ENCODE data around the gene SYTL4. TPM values are rescaled to one million over a fixed set of nuclear protein-coding genes. Genes with fewer than 3 reads are reported as not detected.
A peak's percentile ranks its signal among the peaks of the same experiment; 100 is the strongest.

SYTL4 gene
- total RNA-seq, 1 experiment from 2014 or later: 2.7 TPM

- no TSS peak for BruUV-seq (replicated peaks)
- ChIA-PET POLR2A (ENCODE audit: unreplicated experiment) (no interaction called here), CTCF (interaction anchor here (0.6 kb wide), 1 partner anchor 26 kb away, joined by 9 read pairs; no protein-coding TSS in a partner anchor)
- H3K4me3 ChIP-seq (ENCODE audit: low read length): no peak overlapping the region
- no peak for DNase-seq
- ATAC-seq: no peak
- no peaks in the 10 kb centered on the region for H3K36me3 ChIP-seq (ENCODE audit: low read depth, low read length)
- peak overlapping the region; percentile 38 for H3K27ac ChIP-seq (ENCODE audit: low read length)
- H3K79me2 ChIP-seq (ENCODE audit: low read length): no peaks in the 10 kb centered on the region
- no peaks in the 10 kb centered on the region for H3F3A ChIP-seq (ENCODE audit: low read length, unreplicated experiment)
- no peaks in the 10 kb centered on the region for H3K9me3 ChIP-seq (ENCODE audit: low read length)
- TF ChIP-seq EZH2 (IDR thresholded peaks at IDR 0.05; ENCODE audit: low read length, unreplicated experiment): no peak
- TF ChIP-seq EZH2phosphoT487 (IDR thresholded peaks at IDR 0.05; ENCODE audit: borderline replicate concordance, low read length): no peak
- no peak for TF ChIP-seq CTCF (conservative IDR thresholded peaks at IDR 0.05; ENCODE audit: low read depth, low read length)
- H3K27me3 ChIP-seq (ENCODE audit: low read length): no peaks in the 10 kb centered on the region
- no peaks in the 10 kb centered on the region for H4K20me1 ChIP-seq (ENCODE audit: low read length)
- no peaks in the 10 kb centered on the region for H3K9me2 ChIP-seq (replicated peaks; ENCODE audit: low read length)
- H3K4me2 ChIP-seq (ENCODE audit: low read length): no peak overlapping the region
- no peak overlapping the region for H3K9ac ChIP-seq (ENCODE audit: low read length)
- intact Hi-C loops (cut with micrococcal nuclease): loop anchor here (5.0 kb wide), 1 partner anchor 50 kb away; no protein-coding TSS in a partner anchor
- H3K4me1 ChIP-seq (ENCODE audit: insufficient read depth, low read length): peaks cover 19% of the 10 kb centered on the region
- no peak overlapping the region for H2AFZ ChIP-seq (ENCODE audit: low read length)
These were observed 35.1 kb downstream of the SYTL4 start for GRCh38 chrX:100696699-100697351.

- peak; percentile 69 for DNase-seq
- Histone ChIP-seq H3K4me2 (ENCODE audit: low read length) (peak overlapping the region; percentile 30; the same call in 1 of the 2 replicates), H3K79me2 (ENCODE audit: low read length) (no peaks in the 10 kb centered on the region), H3K9me2 (replicated peaks; ENCODE audit: low read length) (no peaks in the 10 kb centered on the region), H3K27ac (ENCODE audit: low read length) (peak overlapping the region; percentile 76), H3K4me1 (ENCODE audit: insufficient read depth, low read length) (peaks cover 19% of the 10 kb centered on the region), H3F3A (ENCODE audit: low read length, unreplicated experiment) (no peaks in the 10 kb centered on the region), H3K27me3 (ENCODE audit: low read length) (no peaks in the 10 kb centered on the region), H4K20me1 (ENCODE audit: low read length) (no peaks in the 10 kb centered on the region), H3K9ac (ENCODE audit: low read length) (peak overlapping the region; percentile 38; the same call in 1 of the 2 replicates), H3K36me3 (ENCODE audit: low read depth, low read length) (no peaks in the 10 kb centered on the region), H2AFZ (ENCODE audit: low read length) (no peak overlapping the region), H3K4me3 (ENCODE audit: low read length) (no peak overlapping the region), H3K9me3 (ENCODE audit: low read length) (no peaks in the 10 kb centered on the region)
- ATAC-seq: peak; percentile 53
- no TSS peak for BruUV-seq (replicated peaks)
- intact Hi-C loops (cut with micrococcal nuclease): loop anchor here (5.0 kb wide), 1 partner anchor 51 kb away; no protein-coding TSS in a partner anchor
- ChIA-PET CTCF (interaction anchor here (0.6 to 0.9 kb wide), 2 partner anchors 25 to 73 kb away, joined by 4 to 9 read pairs; no protein-coding TSS in a partner anchor), POLR2A (ENCODE audit: unreplicated experiment) (no interaction called here)
- TF ChIP-seq EZH2 (IDR thresholded peaks at IDR 0.05; ENCODE audit: low read length, unreplicated experiment) (no peak), CTCF (conservative IDR thresholded peaks at IDR 0.05; ENCODE audit: low read depth, low read length) (no peak), EZH2phosphoT487 (IDR thresholded peaks at IDR 0.05; ENCODE audit: borderline replicate concordance, low read length) (no peak)
These were observed 35.9 kb downstream of the SYTL4 start for GRCh38 chrX:100695991-100696390.

GRCh38 chrX:100695302-100695701 lies 36.6 kb downstream of the SYTL4 start:
- TF ChIP-seq CTCF (conservative IDR thresholded peaks at IDR 0.05; ENCODE audit: low read depth, low read length) (no peak), EZH2 (IDR thresholded peaks at IDR 0.05; ENCODE audit: low read length, unreplicated experiment) (no peak), EZH2phosphoT487 (IDR thresholded peaks at IDR 0.05; ENCODE audit: borderline replicate concordance, low read length) (no peak)
- Histone ChIP-seq H3K4me1 (ENCODE audit: insufficient read depth, low read length) (peaks cover 25% of the 10 kb centered on the region), H3K36me3 (ENCODE audit: low read depth, low read length) (no peaks in the 10 kb centered on the region), H3F3A (ENCODE audit: low read length, unreplicated experiment) (no peaks in the 10 kb centered on the region), H3K9me2 (replicated peaks; ENCODE audit: low read length) (no peaks in the 10 kb centered on the region), H2AFZ (ENCODE audit: low read length) (no peak overlapping the region), H3K27me3 (ENCODE audit: low read length) (no peaks in the 10 kb centered on the region), H3K9ac (ENCODE audit: low read length) (peak overlapping the region; percentile 38; the same call in 1 of the 2 replicates), H3K79me2 (ENCODE audit: low read length) (no peaks in the 10 kb centered on the region), H3K9me3 (ENCODE audit: low read length) (no peaks in the 10 kb centered on the region), H3K27ac (ENCODE audit: low read length) (peak overlapping the region; percentile 76), H3K4me3 (ENCODE audit: low read length) (no peak overlapping the region), H4K20me1 (ENCODE audit: low read length) (no peaks in the 10 kb centered on the region), H3K4me2 (ENCODE audit: low read length) (peak overlapping the region; percentile 30; the same call in 1 of the 2 replicates)
- ATAC-seq (no peak), DNase-seq (peak; percentile 54)
- POLR2A ChIA-PET (ENCODE audit: unreplicated experiment): no interaction called here
- no TSS peak for BruUV-seq (replicated peaks)
- CTCF ChIA-PET: no interaction called here
- intact Hi-C loops (cut with micrococcal nuclease): loop anchor here (5.0 kb wide), 1 partner anchor 52 kb away; no protein-coding TSS in a partner anchor

Data from PC-3 (cell line).